Measurements from ENCODE around the gene RTL9. TPM values are rescaled to one million over a fixed set of nuclear protein-coding genes. Genes with fewer than 3 reads are reported as not detected.

Gene RTL9
- total RNA-seq, 1 experiment from 2014 or later, result 0.09 TPM

DNA sequence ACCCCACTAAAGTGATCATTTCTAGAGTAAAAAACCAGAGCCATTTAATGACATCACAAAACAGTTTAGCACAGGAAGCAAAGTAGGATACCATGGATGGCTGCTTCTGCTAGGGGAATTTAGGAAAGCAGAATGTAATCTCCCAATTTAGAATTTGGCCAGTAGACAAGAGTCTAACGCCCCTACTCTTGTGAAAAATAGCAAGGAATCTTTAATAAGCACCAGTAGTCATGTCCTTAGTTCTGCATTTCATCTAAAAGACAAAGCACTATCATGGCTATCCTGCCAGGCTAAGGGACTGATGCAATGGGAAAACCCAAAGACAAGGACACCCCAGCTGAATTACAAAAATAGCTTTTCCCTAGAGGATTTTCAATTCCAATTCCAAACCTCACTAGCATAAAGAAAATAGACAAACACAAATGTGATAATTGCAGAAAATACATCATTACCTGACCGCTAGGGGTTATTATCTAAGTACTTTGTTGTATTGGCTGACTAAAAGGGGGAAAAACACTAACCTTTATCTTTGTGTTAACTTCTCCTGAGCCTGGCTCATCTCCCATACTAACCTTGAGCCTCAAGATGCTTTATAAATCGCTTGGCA, 38.2 kb upstream of the RTL9 start:
- H3K4me3 ChIP-seq (ENCODE audit: low read depth, low read length), result no peak overlapping the region
- Mint-ChIP-seq H3K36me3 (ENCODE audit: insufficient read depth, unreplicated experiment) (no peaks in the 10 kb centered on the region), H3K27me3 (ENCODE audit: insufficient read depth, unreplicated experiment) (no peaks in the 10 kb centered on the region), H3K4me1 (ENCODE audit: low read depth, unreplicated experiment) (peaks cover 7% of the 10 kb centered on the region), H3K9me3 (ENCODE audit: unreplicated experiment) (no peaks in the 10 kb centered on the region), H3K27ac (ENCODE audit: unreplicated experiment) (no peak overlapping the region), H3K4me3 (ENCODE audit: unreplicated experiment) (no peak overlapping the region)
- H3K4me1 ChIP-seq, result peaks cover 15% of the 10 kb centered on the region; the same call in 1 of the 2 replicates
- no peaks in the 10 kb centered on the region for H3K27me3 ChIP-seq (replicated peaks; ENCODE audit: control insufficient read depth, insufficient read depth, low read length)
- POLR2A ChIA-PET, result no interaction called here
- BruUV-seq (replicated peaks), result no TSS peak
- intact Hi-C loops (cut with micrococcal nuclease; ENCODE audit: unreplicated experiment), result no loop called here
- no peaks in the 10 kb centered on the region for H3K9me3 ChIP-seq
- CTCF ChIA-PET, result no interaction called here
- DNase-seq, result no peak
- TF ChIP-seq CTCF (IDR thresholded peaks at IDR 0.05; ENCODE audit: insufficient read depth in 1 of 2, low read depth in 1 of 2, low read length in 1 of 2, severe bottlenecking in 1 of 2, unreplicated experiment in 1 of 2), result no peak
- no peaks in the 10 kb centered on the region for H3K36me3 ChIP-seq (ENCODE audit: control insufficient read depth, insufficient read depth, low read length)

- no peak overlapping the region for H3K4me3 Mint-ChIP-seq (ENCODE audit: unreplicated experiment)
- H3K27me3 Mint-ChIP-seq (ENCODE audit: insufficient read depth, unreplicated experiment), result no peaks in the 10 kb centered on the region
- TF ChIP-seq CTCF (IDR thresholded peaks at IDR 0.05; ENCODE audit: insufficient read depth in 1 of 2, low read depth in 1 of 2, low read length in 1 of 2, severe bottlenecking in 1 of 2, unreplicated experiment in 1 of 2), result no peak
- CTCF ChIA-PET, result no interaction called here
- intact Hi-C loops (cut with micrococcal nuclease; ENCODE audit: unreplicated experiment), result no loop called here
- H3K4me1 ChIP-seq, result peaks cover 16% of the 10 kb centered on the region; the same call in 1 of the 2 replicates
- DNase-seq, result no peak
- H3K9me3 ChIP-seq, result no peaks in the 10 kb centered on the region
- H3K4me3 ChIP-seq (ENCODE audit: low read depth, low read length), result no peak overlapping the region
- no peaks in the 10 kb centered on the region for H3K36me3 Mint-ChIP-seq (ENCODE audit: insufficient read depth, unreplicated experiment)
- H3K9me3 Mint-ChIP-seq (ENCODE audit: unreplicated experiment), result no peaks in the 10 kb centered on the region
- POLR2A ChIA-PET, result no interaction called here
- H3K36me3 ChIP-seq (ENCODE audit: control insufficient read depth, insufficient read depth, low read length), result no peaks in the 10 kb centered on the region
- H3K27ac Mint-ChIP-seq (ENCODE audit: unreplicated experiment), result no peak overlapping the region
- peaks cover 7% of the 10 kb centered on the region for H3K4me1 Mint-ChIP-seq (ENCODE audit: low read depth, unreplicated experiment)
- BruUV-seq (replicated peaks), result no TSS peak
- H3K27me3 ChIP-seq (replicated peaks; ENCODE audit: control insufficient read depth, insufficient read depth, low read length), result no peaks in the 10 kb centered on the region
Measured at GRCh38 chrX:110321081-110321480, 37.6 kb upstream of the RTL9 start.

- TF ChIP-seq CTCF (IDR thresholded peaks at IDR 0.05; ENCODE audit: insufficient read depth in 1 of 2, low read depth in 1 of 2, low read length in 1 of 2, severe bottlenecking in 1 of 2, unreplicated experiment in 1 of 2), result no peak
- H3K27me3 ChIP-seq (replicated peaks; ENCODE audit: control insufficient read depth, insufficient read depth, low read length), result no peaks in the 10 kb centered on the region
- H3K27me3 Mint-ChIP-seq (ENCODE audit: insufficient read depth, unreplicated experiment), result no peaks in the 10 kb centered on the region
- H3K9me3 Mint-ChIP-seq (ENCODE audit: unreplicated experiment), result no peaks in the 10 kb centered on the region
- no peak overlapping the region for H3K4me3 ChIP-seq (ENCODE audit: low read depth, low read length)
- ChIA-PET CTCF (no interaction called here), POLR2A (no interaction called here)
- H3K36me3 Mint-ChIP-seq (ENCODE audit: insufficient read depth, unreplicated experiment), result no peaks in the 10 kb centered on the region
- H3K4me1 ChIP-seq, result peaks cover 21% of the 10 kb centered on the region; the same call in 1 of the 2 replicates
- no TSS peak for BruUV-seq (replicated peaks)
- intact Hi-C loops (cut with micrococcal nuclease; ENCODE audit: unreplicated experiment), result no loop called here
- no peak overlapping the region for H3K27ac Mint-ChIP-seq (ENCODE audit: unreplicated experiment)
- no peaks in the 10 kb centered on the region for H3K9me3 ChIP-seq
- DNase-seq, result no peak
- no peaks in the 10 kb centered on the region for H3K36me3 ChIP-seq (ENCODE audit: control insufficient read depth, insufficient read depth, low read length)
- H3K4me1 Mint-ChIP-seq (ENCODE audit: low read depth, unreplicated experiment), result peaks cover 7% of the 10 kb centered on the region
- H3K4me3 Mint-ChIP-seq (ENCODE audit: unreplicated experiment), result no peak overlapping the region
Measured at GRCh38 chrX:110321670-110322069, 37.0 kb upstream of the RTL9 start.

All from Caco-2 (cell line).